HCT116 (cell line): Measurements from ENCODE around the gene FLNC.

Experiments
- JUND ChIP-seq: IDR thresholded peaks from 2 replicates; pipeline ENCODE4 v1.6.1; 2012
- RAD21 ChIP-seq: IDR thresholded peaks from 2 replicates; pipeline ENCODE4 v1.6.1; 2012; ENCODE audit warnings: low read depth, mild to moderate bottlenecking
- SP1 ChIP-seq: IDR thresholded peaks from 2 replicates; pipeline ENCODE4 v1.6.1; 2012; ENCODE audit warnings: low read depth
- TF ChIP-seq, protein P1 (sequence below), 3 experiments: fragments of 200-600 bp in 1 of 3; sonication (generic) in 1 of 3; IDR thresholded peaks in 2 of 3; conservative IDR thresholded peaks in 1 of 3; 2 replicates each; pipeline ENCODE4 v1.5.1; 2012 to 2017; ENCODE audit warnings: low read depth in 2 of 3, low read length in 2 of 3, antibody characterized with exemption in 1 of 3, borderline replicate concordance in 1 of 3, control low read depth in 1 of 3, mild to moderate bottlenecking in 1 of 3, mixed read lengths in 1 of 3, mixed run types in 1 of 3, moderate library complexity in 1 of 3; ENCODE audit not compliant: insufficient read depth in 1 of 3

DNA sequence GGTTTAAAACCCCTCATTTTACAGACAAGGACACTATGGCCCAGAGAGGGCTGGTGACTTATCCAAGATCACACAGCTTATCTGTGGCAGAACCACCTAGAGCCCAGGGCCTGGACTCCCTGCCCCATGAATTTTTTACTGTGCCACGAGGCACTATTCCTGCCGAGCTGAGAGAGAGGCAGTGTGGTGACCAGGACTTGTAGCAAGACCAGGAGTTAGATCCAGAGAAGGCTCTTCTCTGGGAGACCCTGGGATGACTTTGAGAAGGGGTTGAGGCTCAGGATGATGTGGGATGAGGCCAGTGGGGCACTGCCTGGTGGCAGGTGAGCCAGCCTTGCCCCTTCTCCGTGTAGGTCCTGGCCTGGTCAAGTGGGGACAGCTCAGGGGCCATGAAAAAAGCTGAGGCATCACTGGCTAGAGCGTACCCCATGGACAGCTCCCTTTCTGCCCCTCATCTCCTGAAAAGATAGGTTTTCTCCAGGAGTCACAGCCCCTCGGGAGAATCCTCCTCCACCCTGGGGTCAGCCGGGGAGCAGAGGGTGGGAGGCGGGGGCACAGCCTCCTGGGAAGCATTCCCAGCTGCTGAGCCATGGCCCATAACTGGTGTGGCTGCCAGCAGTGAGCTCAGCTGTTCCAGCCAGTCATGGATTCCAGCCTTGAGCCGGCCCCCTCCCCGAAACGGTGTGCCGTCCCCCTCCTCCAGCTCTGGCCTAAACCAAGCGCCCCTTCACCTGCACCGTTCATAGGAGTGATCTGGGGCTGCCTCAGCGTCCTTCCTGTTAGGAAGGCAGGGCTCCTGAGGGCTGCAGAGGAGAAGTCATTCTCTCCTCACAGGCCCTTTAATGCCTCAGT lies 5.8 kb downstream of the FLNC start:
- TF ChIP-seq, protein P1, sequence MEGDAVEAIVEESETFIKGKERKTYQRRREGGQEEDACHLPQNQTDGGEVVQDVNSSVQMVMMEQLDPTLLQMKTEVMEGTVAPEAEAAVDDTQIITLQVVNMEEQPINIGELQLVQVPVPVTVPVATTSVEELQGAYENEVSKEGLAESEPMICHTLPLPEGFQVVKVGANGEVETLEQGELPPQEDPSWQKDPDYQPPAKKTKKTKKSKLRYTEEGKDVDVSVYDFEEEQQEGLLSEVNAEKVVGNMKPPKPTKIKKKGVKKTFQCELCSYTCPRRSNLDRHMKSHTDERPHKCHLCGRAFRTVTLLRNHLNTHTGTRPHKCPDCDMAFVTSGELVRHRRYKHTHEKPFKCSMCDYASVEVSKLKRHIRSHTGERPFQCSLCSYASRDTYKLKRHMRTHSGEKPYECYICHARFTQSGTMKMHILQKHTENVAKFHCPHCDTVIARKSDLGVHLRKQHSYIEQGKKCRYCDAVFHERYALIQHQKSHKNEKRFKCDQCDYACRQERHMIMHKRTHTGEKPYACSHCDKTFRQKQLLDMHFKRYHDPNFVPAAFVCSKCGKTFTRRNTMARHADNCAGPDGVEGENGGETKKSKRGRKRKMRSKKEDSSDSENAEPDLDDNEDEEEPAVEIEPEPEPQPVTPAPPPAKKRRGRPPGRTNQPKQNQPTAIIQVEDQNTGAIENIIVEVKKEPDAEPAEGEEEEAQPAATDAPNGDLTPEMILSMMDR (IDR thresholded peaks at IDR 0.05 in 2 of 3, conservative IDR thresholded peaks at IDR 0.05 in 1 of 3; ENCODE audit: borderline replicate concordance in 1 of 3, insufficient read depth in 1 of 3, low read depth in 2 of 3, low read length in 2 of 3): no peak
- no peak for TF ChIP-seq RAD21
- no peak for TF ChIP-seq SP1
- TF ChIP-seq JUND: no peak
